Testis (tissue), 2 donors: ENCODE results near the gene TNNI2.

Experiments used
- CTCF ChIP-seq, 3 experiments: fragments of 450-650 bp in 2 of 3; fragments of 200-600 bp in 1 of 3; sonication (generic) in 1 of 3; IDR thresholded peaks; one replicate each; pipeline ENCODE4 v1.5.1; 2016 to 2019; ENCODE audit warnings: antibody characterized with exemption in 3 of 3, mild to moderate bottlenecking in 2 of 3, moderate library complexity in 1 of 3
- POLR2A ChIP-seq: fragments of 450-650 bp; IDR thresholded peaks from one replicate; pipeline ENCODE4 v1.6.1; 2017; ENCODE audit warnings: antibody characterized with exemption, mild to moderate bottlenecking, moderate library complexity

GRCh38 chr11:1851468-1852180, 12.8 kb downstream of the TNNI2 start:
- TF ChIP-seq CTCF (IDR thresholded peaks at IDR 0.05) (no peak), POLR2A (no peak)
